GM19035 (cell line): Measurements from ENCODE around the gene HDAC6.

Experiments
- ATAC-seq: cut with Tn5 transposase; IDR thresholded peaks from one replicate; pipeline ENCODE4 v1.9.1; 2021; ENCODE audit not compliant: unreplicated experiment

Gene HDAC6

DNA sequence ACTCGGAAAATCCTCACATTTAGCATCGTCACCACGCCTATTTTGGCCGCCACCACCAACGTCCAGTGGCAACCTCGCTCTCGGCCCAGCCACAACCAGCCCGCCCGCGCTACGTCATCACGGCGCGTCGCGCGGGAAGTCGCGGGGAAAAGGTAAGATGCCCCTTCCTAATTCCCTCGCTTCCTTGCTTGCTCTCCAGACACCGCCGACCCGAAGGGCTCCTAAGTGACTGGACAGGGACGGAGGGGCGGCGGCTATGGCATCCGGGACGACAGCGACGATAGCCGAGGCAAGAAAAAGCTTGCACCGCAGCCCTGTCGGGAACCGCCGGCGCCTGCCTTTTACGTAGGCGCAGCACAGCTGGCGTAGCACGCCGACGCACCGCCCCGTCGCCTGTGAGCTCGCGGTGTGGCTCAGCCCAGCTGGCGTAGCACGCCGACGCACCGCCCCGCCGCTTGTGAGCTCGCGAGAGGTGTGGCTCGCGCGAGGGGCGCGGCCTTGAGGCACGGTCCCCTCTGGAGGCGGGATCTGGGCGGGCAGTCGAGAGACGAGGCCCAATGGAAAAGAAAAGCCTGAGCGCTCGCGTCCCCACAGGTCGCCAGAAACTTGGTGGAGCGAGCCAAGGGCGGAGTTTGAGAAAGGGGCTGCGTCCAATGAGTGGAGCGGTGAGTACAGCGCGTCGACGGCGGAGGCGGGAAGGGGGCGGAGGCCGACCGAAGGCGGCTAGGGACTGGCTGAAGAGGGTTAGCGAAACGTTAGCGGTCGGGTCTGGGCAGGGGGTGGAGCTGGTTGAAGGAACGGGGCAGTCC lies at the start of gene HDAC6:
HDAC6 (plus strand) TSS at position 788 of the 809 bp plus-strand sequence. CDS start 626 bp downstream, outside the sequence.
- ATAC-seq, result peak; percentile 82

DNA sequence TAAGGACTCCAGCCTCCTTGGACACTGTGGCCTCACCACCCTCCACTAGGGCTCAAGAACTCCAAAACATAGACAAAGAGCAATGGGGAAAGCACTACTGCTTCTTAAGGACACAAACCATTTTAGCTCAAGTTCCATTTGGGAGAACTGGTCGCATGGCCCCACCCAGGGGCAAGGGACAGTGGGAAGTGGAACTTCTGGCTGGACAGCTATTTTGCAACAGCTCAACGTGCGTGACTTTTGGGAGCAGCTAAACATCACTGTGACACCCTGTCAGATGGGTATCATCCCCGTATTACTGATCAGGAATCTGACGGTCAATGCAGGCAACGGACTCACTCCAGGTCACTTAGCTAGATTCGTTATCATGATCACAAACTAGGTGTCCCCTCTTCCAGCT lies 49.4 kb upstream of the HDAC6 start:
- ATAC-seq, result no peak

DNA sequence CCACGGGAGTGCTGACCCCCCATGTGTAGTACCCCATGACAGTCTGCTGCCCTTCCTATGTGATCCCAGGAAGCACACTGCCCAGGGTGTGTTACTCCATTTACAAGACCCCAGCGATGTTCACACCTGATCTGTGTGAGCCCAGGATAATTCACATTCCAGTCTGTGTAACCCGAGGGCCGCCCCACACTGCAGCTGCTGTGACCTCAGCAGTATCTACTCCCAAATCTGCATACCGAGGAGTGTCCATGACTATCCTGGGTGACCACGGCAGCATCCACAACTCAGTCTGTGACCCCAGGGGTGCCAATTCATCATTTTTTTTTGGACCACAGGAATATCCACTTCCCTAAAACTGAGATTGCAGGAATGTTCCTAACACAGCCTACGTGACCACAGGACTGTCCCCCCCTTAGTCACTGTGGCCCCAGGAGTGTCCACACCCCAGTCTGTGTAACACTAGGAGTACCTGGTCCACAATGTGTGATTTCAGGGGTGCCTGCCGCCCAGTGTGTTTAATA lies 48.1 kb upstream of the HDAC6 start:
- no peak for ATAC-seq

DNA sequence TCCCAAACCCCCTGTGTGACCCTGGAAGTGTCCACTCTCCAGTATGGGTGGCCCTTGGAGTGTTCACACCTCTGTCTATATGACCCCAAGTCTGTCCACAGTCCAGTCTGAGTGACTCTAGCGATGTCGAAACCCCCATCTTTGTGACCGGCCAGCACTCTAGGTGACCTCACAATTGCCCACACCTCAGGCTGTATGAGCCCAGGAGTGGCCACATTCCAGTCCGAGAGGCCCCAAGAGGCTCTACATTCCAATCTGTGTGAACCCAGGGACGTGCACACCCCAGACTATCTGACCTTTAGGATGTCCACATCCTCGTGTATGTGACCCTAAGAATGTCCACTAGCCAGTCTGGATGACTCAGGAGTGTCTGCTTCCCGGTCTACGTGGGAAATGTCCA lies 47.6 kb upstream of the HDAC6 start:
- ATAC-seq, result no peak

DNA sequence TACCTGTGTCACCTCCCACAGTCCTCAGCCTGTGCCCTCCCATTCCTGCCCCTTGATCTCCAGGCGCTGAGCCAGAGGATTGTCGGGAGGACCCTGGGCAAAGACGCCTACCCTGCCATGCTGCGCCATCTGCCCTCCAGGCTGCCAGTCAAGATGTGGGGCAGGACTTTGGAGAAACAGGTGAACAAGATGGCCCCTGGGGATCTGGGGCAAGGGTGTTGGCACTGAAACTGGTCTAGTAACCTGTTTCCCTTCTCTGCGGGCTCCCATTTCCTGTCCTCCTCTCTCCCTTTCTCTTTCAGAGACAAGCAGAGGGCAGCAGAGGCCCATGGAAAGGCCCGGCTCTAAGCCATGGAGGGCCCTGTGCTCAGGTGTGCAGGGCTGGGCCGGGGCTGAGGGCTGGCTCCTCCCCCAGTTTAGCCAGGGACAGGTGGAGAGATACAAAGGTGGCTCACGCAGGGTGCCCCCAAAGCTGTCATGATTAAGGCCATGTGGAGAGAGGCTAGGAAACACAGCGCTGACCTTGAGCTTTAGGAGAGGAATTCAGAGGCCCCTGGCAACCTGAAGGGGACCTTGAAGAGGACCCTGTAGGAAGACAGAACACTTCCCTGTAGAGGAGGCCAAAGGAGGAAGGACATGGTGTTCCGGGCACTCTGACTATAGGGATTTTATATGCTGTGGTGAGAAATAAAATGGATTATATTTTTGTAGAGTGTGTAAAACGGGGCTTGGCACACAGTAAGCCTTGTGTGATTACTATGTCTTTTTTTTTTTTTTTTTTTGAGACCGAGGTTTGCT lies 40.0 kb upstream of the HDAC6 start, which contains the start of gene GLOD5:
GLOD5 (plus strand) TSS at position 74 of the 798 bp plus-strand sequence; CDS start at position 118, 44 bp downstream.
- no peak for ATAC-seq

DNA sequence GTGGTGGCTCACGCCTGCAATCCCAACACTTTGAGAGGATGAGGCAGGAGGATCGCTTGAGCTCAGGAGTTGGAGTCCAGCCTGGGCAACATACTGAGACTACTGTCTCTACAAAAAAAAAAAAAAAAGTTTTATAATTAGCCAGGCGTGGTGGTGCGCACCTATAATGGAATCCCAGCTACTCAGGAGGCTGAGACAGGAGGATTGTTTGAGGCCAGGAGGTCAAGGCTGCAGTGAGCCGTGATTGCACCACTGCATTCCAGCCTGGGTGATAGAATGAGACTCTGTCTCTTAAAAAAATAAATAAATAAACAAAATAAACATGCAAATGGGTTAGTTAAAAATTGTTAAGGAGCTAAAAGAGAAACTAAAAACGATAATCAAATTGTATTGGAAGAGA lies 32.6 kb upstream of the HDAC6 start:
- ATAC-seq, result no peak

DNA sequence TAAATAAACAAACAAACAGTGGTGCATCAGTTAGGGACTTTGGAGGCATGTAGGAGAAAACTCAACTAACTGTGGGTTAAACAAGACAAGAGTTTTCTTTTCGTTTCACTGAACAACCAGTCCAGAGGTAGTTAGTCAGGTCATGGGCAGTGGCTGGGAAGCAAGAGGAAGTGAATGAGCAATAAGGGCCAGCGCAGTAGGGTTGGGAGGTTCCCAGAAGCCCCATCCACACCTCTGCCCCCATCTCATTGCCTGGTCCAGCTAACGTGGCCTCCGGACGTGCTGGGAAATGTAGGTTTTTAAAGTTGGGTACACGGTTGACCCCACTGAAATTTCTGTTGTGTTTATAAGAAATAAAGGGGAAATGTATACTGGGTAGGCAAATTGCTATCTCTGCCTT lies 31.6 kb upstream of the HDAC6 start:
- no peak for ATAC-seq

DNA sequence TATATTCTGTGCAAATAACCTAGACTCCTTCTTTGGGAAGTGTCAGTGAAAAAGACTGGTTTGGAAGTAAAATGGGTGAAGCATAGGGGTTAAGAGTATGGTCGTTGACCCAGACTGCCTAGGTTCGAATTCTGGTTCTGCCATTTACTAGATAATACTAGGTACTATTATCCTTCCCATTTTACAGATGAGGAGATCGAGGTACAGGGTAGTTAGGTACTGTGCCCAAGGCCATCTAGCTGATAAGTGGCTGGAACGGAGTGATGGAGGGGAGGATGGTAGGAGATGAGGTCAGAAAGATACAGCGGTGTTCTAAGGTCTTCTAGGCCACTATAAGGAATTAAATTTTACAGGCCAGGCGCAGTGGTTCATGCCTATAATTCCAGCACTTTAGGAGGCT lies 29.3 kb upstream of the HDAC6 start:
- no peak for ATAC-seq

DNA sequence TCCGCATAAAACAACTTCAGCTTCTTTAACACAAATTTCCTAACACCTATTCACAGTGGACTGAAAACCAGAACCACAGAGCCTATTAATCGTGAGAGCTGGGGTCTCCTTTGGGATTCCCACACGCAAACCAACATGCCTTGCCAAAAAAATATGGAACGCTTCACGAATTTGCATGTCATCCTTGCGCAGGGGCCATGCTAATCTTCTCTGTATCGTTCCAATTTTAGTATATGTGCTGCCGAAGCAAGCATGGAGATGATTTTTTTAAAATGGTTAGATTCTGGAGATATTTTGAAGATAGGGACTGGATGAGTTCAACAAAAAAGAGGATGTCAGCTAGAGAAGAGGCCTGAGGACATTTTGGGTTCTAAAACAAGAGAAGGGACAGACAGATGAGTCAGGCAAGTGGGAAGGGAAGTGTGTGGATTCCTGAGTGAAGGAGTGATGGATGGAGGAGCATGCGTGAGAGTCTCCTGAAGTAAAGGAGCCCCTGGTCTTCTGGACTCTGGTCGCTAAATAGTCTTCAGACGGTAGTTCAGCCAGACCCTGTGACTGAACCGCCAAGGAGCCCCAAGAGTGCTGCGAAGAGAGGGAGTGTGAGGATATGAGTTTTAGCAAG lies 24.9 kb upstream of the HDAC6 start:
- no peak for ATAC-seq

DNA sequence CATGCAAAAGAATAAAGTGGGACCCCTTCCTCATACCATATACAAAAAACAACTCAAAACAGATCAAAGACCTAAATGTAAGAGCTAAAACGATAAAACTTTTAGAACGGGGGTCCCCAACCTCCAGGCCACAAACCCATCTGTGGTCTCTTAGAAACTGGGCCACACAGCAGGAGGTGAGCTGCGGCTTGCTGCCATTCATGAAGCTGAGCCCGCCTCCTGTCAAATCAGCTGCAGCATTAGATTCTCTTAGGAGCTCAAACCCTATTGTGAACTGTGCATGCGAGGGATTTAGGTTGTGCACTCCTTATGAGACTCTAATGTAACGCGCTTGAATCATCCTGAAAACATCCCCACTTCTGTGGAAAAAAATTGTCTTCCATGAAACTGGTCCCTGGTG lies 22.5 kb upstream of the HDAC6 start:
- no peak for ATAC-seq

DNA sequence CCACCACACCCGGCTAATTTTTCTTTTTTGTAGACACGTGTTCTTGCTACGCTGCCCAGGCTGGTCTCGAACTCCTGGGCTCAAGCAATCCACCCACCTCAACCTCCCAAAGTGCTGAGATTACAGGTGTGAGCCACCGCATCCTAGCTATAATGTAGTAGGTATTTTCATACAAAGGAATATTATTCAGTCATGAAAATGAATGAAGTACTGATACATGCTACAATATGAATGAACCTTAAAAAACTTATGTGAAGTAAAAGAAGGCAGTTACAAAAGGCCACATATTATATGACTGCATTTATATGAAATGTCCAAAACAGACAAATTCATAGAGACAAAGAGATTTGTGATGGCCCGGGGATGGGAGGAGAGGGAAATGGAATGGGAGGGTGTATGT lies 20.2 kb upstream of the HDAC6 start:
- no peak for ATAC-seq

DNA sequence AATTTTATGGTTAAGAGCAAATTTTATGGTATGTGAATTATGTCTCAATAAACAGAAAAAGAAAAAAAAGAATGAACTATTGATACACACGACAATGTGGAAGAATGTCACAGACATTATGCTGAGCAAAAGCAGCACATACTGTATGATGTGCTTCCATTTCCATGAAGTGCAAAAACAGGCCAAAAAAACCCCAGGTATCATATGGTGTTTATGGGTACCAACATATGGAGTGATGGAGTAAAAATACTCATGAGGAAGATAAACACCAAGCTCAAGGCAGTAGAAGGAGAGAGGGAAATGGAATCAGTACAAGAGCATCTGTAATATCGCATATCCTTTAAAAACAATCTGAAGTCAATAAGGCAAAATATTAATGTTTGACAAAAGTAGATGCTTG lies 19.7 kb upstream of the HDAC6 start:
- no peak for ATAC-seq

DNA sequence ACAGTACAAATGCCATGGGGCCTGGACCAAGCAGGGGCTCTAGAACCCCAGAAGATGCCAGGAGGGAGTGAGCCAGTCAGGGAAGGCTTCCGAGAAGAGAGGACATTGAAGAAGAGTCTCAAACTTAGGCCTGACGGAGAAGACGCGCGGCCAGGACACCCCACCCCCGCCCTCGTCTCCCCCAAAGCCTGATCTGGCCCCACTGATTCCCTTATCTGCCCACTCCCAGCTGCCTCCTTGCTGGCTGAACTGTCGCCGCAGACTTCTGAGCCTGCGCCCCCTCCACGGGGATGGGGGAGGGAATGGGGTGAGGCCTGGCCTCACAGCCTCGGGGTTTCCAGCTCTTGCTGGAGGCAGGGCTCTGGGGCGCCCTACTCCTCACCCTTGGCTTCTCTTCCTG lies 19.1 kb upstream of the HDAC6 start:
- ATAC-seq, result no peak

DNA sequence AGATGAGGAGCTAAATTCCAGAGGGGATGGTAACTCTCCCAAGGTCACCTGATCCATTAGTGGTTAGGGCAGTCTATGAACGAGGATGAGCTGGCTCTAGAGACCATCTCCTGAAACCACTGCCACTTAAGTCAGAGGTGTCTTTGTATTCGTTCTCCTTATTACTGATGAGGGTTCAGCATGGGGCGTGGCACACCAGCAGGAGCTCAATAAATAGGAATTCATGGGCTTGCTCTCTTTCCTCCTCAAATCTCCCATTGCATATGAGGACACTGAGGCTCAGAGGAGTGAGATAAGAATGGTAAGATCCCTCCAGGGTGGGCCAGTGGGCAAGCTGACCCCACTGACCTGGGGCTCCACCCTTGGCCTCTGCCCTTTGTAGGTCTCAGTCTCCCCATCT lies 17.1 kb upstream of the HDAC6 start:
- no peak for ATAC-seq

DNA sequence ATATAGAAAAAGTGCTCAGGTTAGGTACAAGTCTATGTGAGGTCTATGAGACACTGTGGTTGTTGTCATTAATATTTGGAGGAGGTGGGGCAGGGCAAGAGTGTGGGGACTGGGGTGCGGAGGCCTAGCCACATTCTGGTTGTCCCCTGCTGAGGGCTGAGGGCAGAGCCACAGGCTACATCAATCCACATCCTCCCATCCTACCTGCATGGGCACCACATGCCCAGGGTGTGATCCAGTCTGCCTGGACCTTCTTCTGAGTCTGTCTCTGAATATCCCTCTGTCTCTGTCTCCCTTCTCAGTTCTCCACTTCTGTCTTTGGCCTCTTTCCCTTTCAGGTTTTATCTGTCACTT lies 16.7 kb upstream of the HDAC6 start:
- ATAC-seq, result no peak

DNA sequence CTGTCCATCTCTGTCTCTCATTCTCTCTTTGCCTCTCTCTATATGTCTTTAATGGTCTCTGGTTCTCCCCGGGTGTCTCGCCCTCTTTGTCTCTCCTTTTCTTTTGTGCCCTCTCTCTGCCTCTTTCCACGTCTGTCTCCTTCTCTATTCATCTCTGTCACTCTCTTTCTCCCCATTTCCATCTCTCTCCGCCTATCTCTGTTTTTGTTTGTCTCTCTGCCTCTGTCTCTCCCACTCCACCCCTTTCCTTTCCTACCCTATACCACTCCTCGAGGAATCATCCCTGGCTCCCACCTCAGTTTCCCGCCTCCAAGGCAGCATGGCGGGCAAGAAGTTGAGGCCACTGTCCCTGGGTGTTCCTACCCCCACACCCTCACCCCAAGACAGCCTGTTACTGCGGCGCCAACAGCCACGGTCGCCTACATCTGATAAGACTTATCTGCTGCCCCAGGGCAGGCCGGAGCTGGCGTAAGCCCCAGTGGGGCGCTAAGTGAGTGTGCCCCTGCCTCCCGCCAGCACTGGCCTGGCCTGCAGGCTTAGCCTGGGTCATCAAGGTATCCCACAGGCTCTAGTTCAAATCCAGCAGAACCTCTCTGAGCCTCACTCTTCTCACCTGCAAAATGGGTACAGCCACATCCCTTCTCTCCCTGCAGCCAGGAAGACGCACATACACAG lies 16.2 kb upstream of the HDAC6 start:
- no peak for ATAC-seq

DNA sequence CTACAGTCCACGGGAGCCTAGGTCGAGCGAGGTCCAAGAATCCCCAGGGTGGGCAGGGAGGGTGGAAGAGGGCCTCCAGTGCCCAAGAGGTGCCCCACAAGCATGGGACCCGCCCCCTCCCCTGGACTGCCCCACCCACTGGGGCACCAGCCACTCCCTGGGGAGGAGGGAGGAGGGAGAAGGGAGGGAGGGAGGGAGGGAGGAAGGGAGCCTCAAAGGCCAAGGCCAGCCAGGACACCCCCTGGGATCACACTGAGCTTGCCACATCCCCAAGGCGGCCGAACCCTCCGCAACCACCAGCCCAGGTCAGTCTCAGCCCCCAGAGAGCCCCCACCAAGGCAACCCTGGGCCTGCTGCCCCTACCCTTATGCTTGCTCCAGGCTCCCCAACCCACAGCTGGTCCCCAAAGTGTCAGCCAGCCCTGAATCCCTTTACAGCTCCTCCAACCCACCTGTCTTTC lies 15.5 kb upstream of the HDAC6 start, which contains the start of gene GATA1:
GATA1 (plus strand) TSS at position 250 of the 460 bp plus-strand sequence. CDS start 4,520 bp downstream, outside the sequence.
- no peak for ATAC-seq

DNA sequence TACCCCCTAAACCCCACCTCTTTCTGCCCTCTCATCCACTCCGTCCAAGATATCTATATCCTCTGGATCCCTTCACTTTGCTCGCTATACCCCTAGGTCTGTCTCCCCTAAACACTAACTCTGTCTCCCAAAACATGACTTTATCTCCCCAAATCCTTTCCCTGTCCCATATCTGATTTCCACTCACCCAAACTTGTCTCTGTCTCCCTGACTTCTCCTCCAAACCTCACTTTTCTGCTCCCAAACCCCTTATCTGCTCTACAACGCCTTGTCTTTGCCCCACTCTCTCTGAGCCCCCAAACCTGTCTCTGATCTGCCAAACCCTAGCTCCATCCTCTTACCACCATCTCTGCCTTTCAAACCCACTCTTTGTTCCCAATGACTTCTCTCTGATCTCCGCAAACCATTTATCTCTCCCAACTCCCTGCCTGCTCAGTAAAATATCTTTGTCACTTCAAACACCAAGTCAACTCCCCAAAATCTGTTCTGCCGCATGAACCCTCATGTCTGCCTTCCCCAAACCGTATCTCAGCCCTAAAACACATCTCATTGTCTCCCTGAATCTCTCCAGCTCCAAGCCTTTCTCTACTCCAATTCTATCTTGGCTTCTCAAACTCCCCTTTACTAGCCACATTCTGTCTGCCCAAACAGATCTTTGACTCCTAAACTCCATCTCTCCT lies 14.9 kb upstream of the HDAC6 start:
- ATAC-seq, result no peak

DNA sequence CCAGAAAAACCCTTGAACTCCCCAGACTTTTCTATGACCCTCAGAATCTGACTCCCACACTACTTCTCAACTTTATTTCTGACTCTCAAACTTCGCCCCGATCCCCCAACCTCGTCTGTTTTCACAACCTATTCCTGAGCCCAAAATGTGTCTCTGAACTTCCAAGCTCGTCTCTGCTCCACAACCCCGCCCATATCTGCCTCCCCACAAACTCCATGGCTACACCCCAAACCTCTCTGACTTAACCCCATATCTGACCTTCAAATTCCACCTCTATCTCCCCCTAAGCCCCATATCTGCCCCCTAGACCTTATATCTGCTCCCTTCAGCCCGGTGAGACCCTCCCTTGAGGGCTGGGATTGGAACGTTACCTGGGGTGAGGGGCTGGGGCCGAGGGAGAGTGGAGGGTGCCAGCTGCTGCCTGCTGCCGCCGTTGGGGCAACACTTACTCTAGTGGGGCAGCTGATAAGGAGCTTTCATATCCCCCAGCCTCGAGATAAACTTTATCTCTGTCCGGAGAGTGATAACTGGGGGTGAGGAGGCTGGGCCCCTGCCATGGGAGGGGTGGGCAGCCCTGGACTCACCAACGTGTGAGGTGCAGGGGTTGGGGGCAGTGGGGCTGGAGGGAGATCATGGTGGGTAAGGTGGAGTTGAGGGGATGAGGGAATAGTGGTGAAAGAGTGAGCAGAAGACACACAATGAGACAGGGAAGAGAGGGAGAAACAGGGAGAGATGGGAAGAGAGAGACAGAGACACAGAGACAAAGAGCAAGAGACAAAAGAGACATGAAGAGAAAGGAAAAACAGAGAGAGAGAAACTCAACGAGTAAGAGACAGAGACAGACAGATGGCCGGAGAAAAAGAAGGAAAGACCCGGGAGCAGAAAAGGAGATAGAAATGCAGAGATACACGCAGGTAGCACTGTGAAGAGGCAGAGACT lies 14.1 kb upstream of the HDAC6 start:
- ATAC-seq, result no peak
